ENCODE measurements around the gene ATG16L1.

- no peak for TF ChIP-seq EZH2phosphoT487 (IDR thresholded peaks at IDR 0.05; ENCODE audit: borderline replicate concordance, low read depth, low read length)
- TF ChIP-seq, protein P1, sequence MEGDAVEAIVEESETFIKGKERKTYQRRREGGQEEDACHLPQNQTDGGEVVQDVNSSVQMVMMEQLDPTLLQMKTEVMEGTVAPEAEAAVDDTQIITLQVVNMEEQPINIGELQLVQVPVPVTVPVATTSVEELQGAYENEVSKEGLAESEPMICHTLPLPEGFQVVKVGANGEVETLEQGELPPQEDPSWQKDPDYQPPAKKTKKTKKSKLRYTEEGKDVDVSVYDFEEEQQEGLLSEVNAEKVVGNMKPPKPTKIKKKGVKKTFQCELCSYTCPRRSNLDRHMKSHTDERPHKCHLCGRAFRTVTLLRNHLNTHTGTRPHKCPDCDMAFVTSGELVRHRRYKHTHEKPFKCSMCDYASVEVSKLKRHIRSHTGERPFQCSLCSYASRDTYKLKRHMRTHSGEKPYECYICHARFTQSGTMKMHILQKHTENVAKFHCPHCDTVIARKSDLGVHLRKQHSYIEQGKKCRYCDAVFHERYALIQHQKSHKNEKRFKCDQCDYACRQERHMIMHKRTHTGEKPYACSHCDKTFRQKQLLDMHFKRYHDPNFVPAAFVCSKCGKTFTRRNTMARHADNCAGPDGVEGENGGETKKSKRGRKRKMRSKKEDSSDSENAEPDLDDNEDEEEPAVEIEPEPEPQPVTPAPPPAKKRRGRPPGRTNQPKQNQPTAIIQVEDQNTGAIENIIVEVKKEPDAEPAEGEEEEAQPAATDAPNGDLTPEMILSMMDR (conservative IDR thresholded peaks at IDR 0.05; ENCODE audit: low read length), result no peak
Observed at GRCh38 chr2:233227346-233227978, 24.0 kb upstream of the ATG16L1 start.
